HG02870 (cell line): ENCODE results near the gene IRGQ.

Source experiments
- ATAC-seq: cut with Tn5 transposase; IDR thresholded peaks from one replicate; pipeline ENCODE4 v1.9.1; 2021; ENCODE audit warnings: mild to moderate bottlenecking, moderate library complexity; ENCODE audit not compliant: unreplicated experiment

The IRGQ gene

GRCh38 chr19:43575156-43575950 lies 20.6 kb downstream of the IRGQ start, which contains the start of the genes PINLYP and XRCC1:
Gene PINLYP (plus strand): TSS chr19:43575801. CDS start chr19:43577192, 1,391 bp downstream.
Gene XRCC1 (minus strand): TSS chr19:43575527. CDS start chr19:43575458, 69 bp downstream.
- peak; percentile 98 for ATAC-seq

- ATAC-seq, result no peak
These were observed 21.3 kb downstream of the IRGQ start for GRCh38 chr19:43574424-43575155.

GRCh38 chr19:43572171-43572588 lies 23.8 kb downstream of the IRGQ start:
- ATAC-seq, result no peak

GRCh38 chr19:43570174-43570791 lies 25.7 kb downstream of the IRGQ start:
- no peak for ATAC-seq

- ATAC-seq, result no peak
These were observed 26.3 kb downstream of the IRGQ start for GRCh38 chr19:43569657-43570056.

GRCh38 chr19:43564800-43565199 lies 31.1 kb downstream of the IRGQ start:
- ATAC-seq, result no peak

GRCh38 chr19:43563816-43564457 lies 32.0 kb downstream of the IRGQ start:
- no peak for ATAC-seq

- no peak for ATAC-seq
These were observed 33.2 kb downstream of the IRGQ start for GRCh38 chr19:43562698-43563241.

GRCh38 chr19:43562226-43562697 lies 33.7 kb downstream of the IRGQ start:
- no peak for ATAC-seq

- no peak for ATAC-seq
These were observed 34.6 kb downstream of the IRGQ start for GRCh38 chr19:43561139-43561970.

GRCh38 chr19:43560687-43561086 lies 35.2 kb downstream of the IRGQ start:
- no peak for ATAC-seq

GRCh38 chr19:43555185-43555770 lies 40.7 kb downstream of the IRGQ start:
- no peak for ATAC-seq

GRCh38 chr19:43554317-43554895 lies 41.5 kb downstream of the IRGQ start:
- no peak for ATAC-seq

- no peak for ATAC-seq
These were observed 42.3 kb downstream of the IRGQ start for GRCh38 chr19:43553656-43554055.

- ATAC-seq, result no peak
These were observed 43.3 kb downstream of the IRGQ start for GRCh38 chr19:43552616-43553015.

- ATAC-seq, result no peak
These were observed 43.8 kb downstream of the IRGQ start for GRCh38 chr19:43552198-43552450.

- no peak for ATAC-seq
These were observed 44.3 kb downstream of the IRGQ start for GRCh38 chr19:43551399-43552197.

- ATAC-seq, result no peak
These were observed 47.2 kb downstream of the IRGQ start for GRCh38 chr19:43548706-43549105.
